ENCODE measurements around the gene GTF2IRD2. TPM values are rescaled to one million over a fixed set of nuclear protein-coding genes. Genes with fewer than 3 reads are reported as not detected.
"Not testable (repeated sequence)": the region's sequence is repeated elsewhere in the genome, so short reads cannot be mapped to it uniquely, and the experiment has no call there.

The GTF2IRD2 gene
- total RNA-seq, 1 experiment from 2014 or later: 18.3 TPM

GRCh38 chr7:74766509-74766908 lies 84.9 kb downstream of the GTF2IRD2 start:
- CTCF ChIA-PET; BruUV-seq (replicated peaks); H3K36me3 ChIP-seq (ENCODE audit: low read depth); POLR2A ChIA-PET (ENCODE audit: unreplicated experiment); H3F3A ChIP-seq (ENCODE audit: insufficient read depth, low read depth); H3K27me3 ChIP-seq (ENCODE audit: insufficient read depth, low read depth); intact Hi-C loops (cut with micrococcal nuclease; ENCODE audit: unreplicated experiment); H4K20me1 ChIP-seq (ENCODE audit: insufficient read depth); H3K9me3 ChIP-seq (ENCODE audit: insufficient read depth, low read depth); DNase-seq; H3K4me2 ChIP-seq; H3K4me1 ChIP-seq (replicated peaks; ENCODE audit: insufficient read depth); H3K27ac ChIP-seq; H2AFZ ChIP-seq; H3K9me2 ChIP-seq (ENCODE audit: insufficient read depth); H3K4me3 ChIP-seq; H3K79me2 ChIP-seq (ENCODE audit: low read depth): not testable (repeated sequence)

GRCh38 chr7:74765205-74765918 lies 86.0 kb downstream of the GTF2IRD2 start:
- H3K4me3 ChIP-seq; DNase-seq; H3K27me3 ChIP-seq (ENCODE audit: insufficient read depth, low read depth); H3K4me2 ChIP-seq; H3K27ac ChIP-seq; CTCF ChIA-PET; H3K79me2 ChIP-seq (ENCODE audit: low read depth); POLR2A ChIA-PET (ENCODE audit: unreplicated experiment); H3K9me3 ChIP-seq (ENCODE audit: insufficient read depth, low read depth); H3K36me3 ChIP-seq (ENCODE audit: low read depth); H3F3A ChIP-seq (ENCODE audit: insufficient read depth, low read depth); intact Hi-C loops (cut with micrococcal nuclease; ENCODE audit: unreplicated experiment); H3K9me2 ChIP-seq (ENCODE audit: insufficient read depth); H2AFZ ChIP-seq; H3K4me1 ChIP-seq (replicated peaks; ENCODE audit: insufficient read depth); H4K20me1 ChIP-seq (ENCODE audit: insufficient read depth): not testable (repeated sequence)
- TSS peak; percentile 1 for BruUV-seq (replicated peaks)

GRCh38 chr7:74758982-74759381 lies 92.4 kb downstream of the GTF2IRD2 start:
- H3K4me1 ChIP-seq (replicated peaks; ENCODE audit: insufficient read depth); intact Hi-C loops (cut with micrococcal nuclease; ENCODE audit: unreplicated experiment); H3K4me2 ChIP-seq; DNase-seq; H2AFZ ChIP-seq; H3K9me3 ChIP-seq (ENCODE audit: insufficient read depth, low read depth); POLR2A ChIA-PET (ENCODE audit: unreplicated experiment); H3K9me2 ChIP-seq (ENCODE audit: insufficient read depth); H3K4me3 ChIP-seq; H3F3A ChIP-seq (ENCODE audit: insufficient read depth, low read depth); H3K27me3 ChIP-seq (ENCODE audit: insufficient read depth, low read depth); H3K79me2 ChIP-seq (ENCODE audit: low read depth); H3K36me3 ChIP-seq (ENCODE audit: low read depth); BruUV-seq (replicated peaks); CTCF ChIA-PET; H4K20me1 ChIP-seq (ENCODE audit: insufficient read depth): not testable (repeated sequence)
- peak overlapping the region; percentile 83 for H3K27ac ChIP-seq

- H3K36me3 ChIP-seq (ENCODE audit: low read depth); H3F3A ChIP-seq (ENCODE audit: insufficient read depth, low read depth); H3K9me2 ChIP-seq (ENCODE audit: insufficient read depth); H3K4me3 ChIP-seq; H3K27me3 ChIP-seq (ENCODE audit: insufficient read depth, low read depth); CTCF ChIA-PET; H3K4me1 ChIP-seq (replicated peaks; ENCODE audit: insufficient read depth); H2AFZ ChIP-seq; DNase-seq; BruUV-seq (replicated peaks); H3K9me3 ChIP-seq (ENCODE audit: insufficient read depth, low read depth); POLR2A ChIA-PET (ENCODE audit: unreplicated experiment); H4K20me1 ChIP-seq (ENCODE audit: insufficient read depth); H3K4me2 ChIP-seq; H3K79me2 ChIP-seq (ENCODE audit: low read depth); H3K27ac ChIP-seq; intact Hi-C loops (cut with micrococcal nuclease; ENCODE audit: unreplicated experiment): not testable (repeated sequence)
Observed at GRCh38 chr7:74758268-74758667, 93.1 kb downstream of the GTF2IRD2 start.

- H3K9me3 ChIP-seq (ENCODE audit: insufficient read depth, low read depth); H3K4me1 ChIP-seq (replicated peaks; ENCODE audit: insufficient read depth); BruUV-seq (replicated peaks); DNase-seq; H3K79me2 ChIP-seq (ENCODE audit: low read depth); CTCF ChIA-PET; H3K27me3 ChIP-seq (ENCODE audit: insufficient read depth, low read depth); POLR2A ChIA-PET (ENCODE audit: unreplicated experiment); H3F3A ChIP-seq (ENCODE audit: insufficient read depth, low read depth); H3K9me2 ChIP-seq (ENCODE audit: insufficient read depth); H3K27ac ChIP-seq; H4K20me1 ChIP-seq (ENCODE audit: insufficient read depth); H3K4me2 ChIP-seq; intact Hi-C loops (cut with micrococcal nuclease; ENCODE audit: unreplicated experiment); H3K36me3 ChIP-seq (ENCODE audit: low read depth); H3K4me3 ChIP-seq; H2AFZ ChIP-seq: not testable (repeated sequence)
Observed at GRCh38 chr7:74756673-74757072, 94.7 kb downstream of the GTF2IRD2 start.

GRCh38 chr7:74753921-74754482 lies 97.4 kb downstream of the GTF2IRD2 start:
- H4K20me1 ChIP-seq (ENCODE audit: insufficient read depth); H3F3A ChIP-seq (ENCODE audit: insufficient read depth, low read depth); DNase-seq; CTCF ChIA-PET; H3K36me3 ChIP-seq (ENCODE audit: low read depth); H3K27me3 ChIP-seq (ENCODE audit: insufficient read depth, low read depth); H3K27ac ChIP-seq; H3K9me3 ChIP-seq (ENCODE audit: insufficient read depth, low read depth); intact Hi-C loops (cut with micrococcal nuclease; ENCODE audit: unreplicated experiment); H3K4me2 ChIP-seq; H2AFZ ChIP-seq; POLR2A ChIA-PET (ENCODE audit: unreplicated experiment); BruUV-seq (replicated peaks); H3K4me3 ChIP-seq; H3K9me2 ChIP-seq (ENCODE audit: insufficient read depth); H3K79me2 ChIP-seq (ENCODE audit: low read depth); H3K4me1 ChIP-seq (replicated peaks; ENCODE audit: insufficient read depth): not testable (repeated sequence)

Measured in PC-9 (cell line).